HEK293T (cell line): Measurements from ENCODE around the gene SERPINA6.

ENCODE experiments used
- CTCF ChIA-PET: fragments of 350-600 bp; formaldehyde crosslinking; extraction: SDS; loops from one replicate; lab custom pipeline; 2021; ENCODE audit warnings: antibody characterized with exemption, inconsistent platforms; lab: Yijun Ruan, JAX
- POLR2A ChIA-PET: fragments of 350-600 bp; formaldehyde crosslinking; extraction: SDS; loops from one replicate; lab custom pipeline; 2020; ENCODE audit warnings: antibody characterized with exemption, inconsistent platforms; lab: Yijun Ruan, JAX
- DNase-seq: peaks from one replicate; pipeline ENCODE4 v3.0.0; 2012; ENCODE audit warnings: mixed read lengths; ENCODE audit errors: extremely low spot score
- ARNT ChIP-seq: fragments of 450-650 bp; IDR thresholded peaks from 2 replicates; pipeline ENCODE4 v1.6.1; 2017; ENCODE audit warnings: mild to moderate bottlenecking
- BHLHE40 ChIP-seq: fragments of 450-650 bp; IDR thresholded peaks from 2 replicates; pipeline ENCODE4 v1.6.1; 2016; ENCODE audit warnings: mild to moderate bottlenecking, moderate library complexity, borderline replicate concordance
- CTBP1 ChIP-seq: fragments of 450-650 bp; IDR thresholded peaks from 2 replicates; pipeline ENCODE4 v1.6.1; 2016; ENCODE audit warnings: borderline replicate concordance
- ELF4 ChIP-seq: fragments of 450-650 bp; IDR thresholded peaks from 2 replicates; pipeline ENCODE4 v1.6.1; 2017; ENCODE audit warnings: antibody characterized with exemption
- FOXA1 ChIP-seq: fragments of 450-650 bp; IDR thresholded peaks from 2 replicates; pipeline ENCODE4 v1.6.1; 2016; ENCODE audit warnings: mild to moderate bottlenecking
- FOXK2 ChIP-seq: fragments of 450-650 bp; IDR thresholded peaks from 2 replicates; pipeline ENCODE4 v1.6.1; 2016; ENCODE audit warnings: mild to moderate bottlenecking
- FOXM1 ChIP-seq: fragments of 450-650 bp; IDR thresholded peaks from 2 replicates; pipeline ENCODE4 v1.6.1; 2017; ENCODE audit warnings: mild to moderate bottlenecking, borderline replicate concordance
- HDGF ChIP-seq: fragments of 450-650 bp; IDR thresholded peaks from 2 replicates; pipeline ENCODE4 v1.6.1; 2017; ENCODE audit warnings: antibody characterized with exemption, borderline replicate concordance
- L3MBTL2 ChIP-seq: fragments of 450-650 bp; conservative IDR thresholded peaks from 2 replicates; pipeline ENCODE4 v1.6.1; 2016; ENCODE audit warnings: mild to moderate bottlenecking
- LEF1 ChIP-seq: fragments of 450-650 bp; IDR thresholded peaks from 2 replicates; pipeline ENCODE4 v1.6.1; 2017; ENCODE audit warnings: mild to moderate bottlenecking, borderline replicate concordance
- NFRKB ChIP-seq: fragments of 450-650 bp; IDR thresholded peaks from 2 replicates; pipeline ENCODE4 v1.6.1; 2016; ENCODE audit warnings: mild to moderate bottlenecking, moderate library complexity
- PKNOX1 ChIP-seq: fragments of 450-650 bp; IDR thresholded peaks from 2 replicates; pipeline ENCODE4 v1.6.1; 2016
- SP1 ChIP-seq: fragments of 450-650 bp; IDR thresholded peaks from 2 replicates; pipeline ENCODE4 v1.6.1; 2017
- SUZ12 ChIP-seq: fragments of 450-650 bp; IDR thresholded peaks from 2 replicates; pipeline ENCODE4 v1.6.1; 2016; ENCODE audit warnings: mild to moderate bottlenecking
- TARDBP ChIP-seq: fragments of 450-650 bp; IDR thresholded peaks from 2 replicates; pipeline ENCODE4 v1.6.1; 2016
- ZNF384 ChIP-seq: fragments of 450-650 bp; IDR thresholded peaks from 2 replicates; pipeline ENCODE4 v1.6.1; 2016

SERPINA6 gene

DNA sequence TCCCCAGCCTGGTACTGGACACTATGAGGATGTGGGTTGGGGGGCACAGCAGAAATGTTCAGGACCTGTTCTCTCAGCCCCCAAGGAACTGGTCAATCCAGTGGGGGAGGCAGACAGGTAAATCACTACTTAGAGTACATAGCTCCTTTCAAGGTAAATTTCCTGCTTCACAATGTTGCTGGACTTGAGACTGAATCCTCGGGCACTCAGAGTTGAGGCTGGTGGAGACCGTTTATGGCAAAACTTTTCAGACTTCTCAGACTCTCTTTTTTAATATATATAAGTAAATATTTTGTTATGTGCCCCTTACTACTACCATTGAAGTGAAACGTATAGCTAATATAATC is 29.6 kb downstream of the SERPINA6 start:
- CTCF ChIA-PET: no interaction called here
- no peak for DNase-seq
- POLR2A ChIA-PET: no interaction called here
- no peak for TF ChIP-seq L3MBTL2
- no peak for TF ChIP-seq FOXK2
- TF ChIP-seq BHLHE40: no peak

DNA sequence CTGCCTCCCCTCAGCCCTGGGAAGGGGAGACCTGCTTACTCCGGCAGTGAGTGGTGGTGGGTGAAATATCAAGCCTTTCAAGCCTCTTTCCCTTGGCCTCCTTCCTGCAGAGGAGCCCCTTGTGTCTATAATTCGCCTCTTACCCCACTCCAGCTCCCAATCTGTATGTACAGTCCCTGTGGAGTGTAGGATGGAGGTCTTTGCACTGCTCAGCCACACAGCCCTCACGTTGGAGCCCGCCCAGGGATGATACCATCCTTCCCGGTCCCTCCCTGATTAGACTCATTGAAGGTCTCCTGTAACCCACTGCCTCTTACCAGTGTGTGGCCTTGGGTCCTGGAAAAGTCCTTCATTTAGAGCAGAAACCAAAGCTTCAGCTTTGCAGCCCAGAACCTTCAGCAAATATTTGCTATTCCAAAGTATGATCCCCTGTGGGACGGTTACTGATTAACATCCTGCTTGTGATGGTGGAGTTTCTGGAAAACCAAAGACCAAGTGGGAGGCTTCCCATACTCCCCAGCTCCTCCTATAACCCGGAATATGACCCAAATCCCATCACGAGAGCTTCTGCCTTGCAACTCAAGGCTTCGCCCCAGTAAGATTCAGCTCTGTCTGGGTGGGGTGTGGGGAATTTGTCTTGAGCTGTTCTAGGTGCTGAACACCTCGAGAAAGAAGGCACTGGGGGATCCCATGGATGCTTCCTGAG is 30.1 kb downstream of the SERPINA6 start, which contains the start of gene SERPINA10:
SERPINA10 (minus strand) TSS at position 397 of the 706 bp plus-strand sequence. CDS start 2,675 bp downstream, outside the sequence.
- no peak for DNase-seq
- no peak for TF ChIP-seq CTBP1
- TF ChIP-seq ELF4: no peak
- TF ChIP-seq FOXK2: no peak
- TF ChIP-seq FOXA1: no peak
- no peak for TF ChIP-seq NFRKB
- TF ChIP-seq BHLHE40: no peak
- TF ChIP-seq ARNT: no peak
- TF ChIP-seq HDGF: no peak
- TF ChIP-seq SP1: no peak
- TF ChIP-seq L3MBTL2: no peak
- no peak for TF ChIP-seq LEF1
- TF ChIP-seq ZNF384: no peak
- TF ChIP-seq TARDBP: no peak
- no peak for TF ChIP-seq SUZ12
- no peak for TF ChIP-seq FOXM1
- no peak for TF ChIP-seq PKNOX1
- CTCF ChIA-PET: interaction anchor here (0.5 to 1.1 kb wide), 2 partner anchors 193 to 208 kb away, joined by 4 read pairs; no protein-coding TSS in a partner anchor
- POLR2A ChIA-PET: no interaction called here

DNA sequence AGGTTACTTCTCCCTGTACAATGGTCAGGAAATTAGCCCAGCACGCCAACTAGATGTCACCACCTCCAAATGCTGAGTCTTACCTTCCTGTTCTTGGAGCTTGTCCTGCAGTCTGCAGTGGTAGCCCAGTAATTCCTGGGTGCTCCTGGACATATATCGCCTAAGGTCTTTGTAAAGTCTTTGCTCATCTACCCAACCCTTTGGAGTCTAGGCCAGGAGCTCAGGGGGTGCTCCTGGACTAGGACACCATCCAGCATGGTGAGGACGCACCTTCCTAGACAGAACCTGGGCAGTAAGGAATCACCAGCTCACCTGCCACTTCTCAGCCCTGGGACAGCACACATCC is 30.6 kb downstream of the SERPINA6 start:
- TF ChIP-seq PKNOX1: no peak
- no peak for TF ChIP-seq TARDBP
- TF ChIP-seq ZNF384: no peak
- no peak for TF ChIP-seq FOXM1
- TF ChIP-seq L3MBTL2: no peak
- TF ChIP-seq SP1: no peak
- no peak for TF ChIP-seq FOXK2
- no peak for TF ChIP-seq HDGF
- no peak for TF ChIP-seq ARNT
- no peak for TF ChIP-seq SUZ12
- TF ChIP-seq CTBP1: no peak
- no peak for TF ChIP-seq ELF4
- ChIA-PET CTCF (interaction anchor here (0.5 to 1.1 kb wide), 2 partner anchors 194 to 207 kb away, joined by 4 read pairs; no protein-coding TSS in a partner anchor), POLR2A (no interaction called here)
- no peak for DNase-seq

DNA sequence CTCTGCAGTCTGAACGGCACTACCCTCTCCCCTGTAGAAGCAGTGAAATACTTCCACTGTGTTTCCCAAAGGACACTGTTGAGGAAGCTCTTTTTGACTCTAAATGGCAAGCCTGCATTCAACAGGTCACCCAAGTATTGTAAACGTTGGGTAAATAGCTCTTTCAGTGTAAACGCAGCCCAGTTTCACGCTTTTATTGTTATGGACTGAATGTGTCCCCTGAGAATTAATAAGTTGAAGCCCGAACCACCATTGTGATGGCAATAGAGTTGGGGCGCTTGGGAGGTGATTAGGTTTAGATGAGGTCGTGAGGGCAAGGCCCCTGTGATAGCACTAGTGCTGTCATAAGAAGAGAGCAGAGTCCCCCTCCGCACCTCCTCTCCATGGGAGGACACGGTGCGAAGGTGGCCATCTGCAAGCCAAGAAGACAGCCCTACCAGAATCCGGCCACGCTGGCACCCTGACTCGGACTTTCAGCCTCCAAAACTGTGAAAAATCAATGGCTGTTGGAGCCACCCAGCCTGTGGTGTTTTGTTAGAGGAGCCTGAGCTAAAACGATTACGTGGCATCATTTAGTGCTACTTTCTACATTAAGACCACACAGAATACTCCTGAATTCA is 31.1 kb downstream of the SERPINA6 start:
- no peak for DNase-seq
- ChIA-PET POLR2A (no interaction called here), CTCF (interaction anchor here (0.5 to 1.1 kb wide), 2 partner anchors 194 to 207 kb away, joined by 4 read pairs; no protein-coding TSS in a partner anchor)
- no peak for TF ChIP-seq SUZ12
- TF ChIP-seq ELF4: no peak
- no peak for TF ChIP-seq SP1
- no peak for TF ChIP-seq PKNOX1
- TF ChIP-seq NFRKB: no peak
- TF ChIP-seq L3MBTL2: no peak
- no peak for TF ChIP-seq FOXM1
- TF ChIP-seq FOXK2: no peak
- TF ChIP-seq ZNF384: no peak
- TF ChIP-seq CTBP1: no peak
- TF ChIP-seq TARDBP: no peak
- no peak for TF ChIP-seq BHLHE40
- no peak for TF ChIP-seq ARNT
- TF ChIP-seq FOXA1: no peak
- TF ChIP-seq LEF1: no peak
- no peak for TF ChIP-seq HDGF

- ChIA-PET CTCF (no interaction called here), POLR2A (no interaction called here)
- DNase-seq: no peak
- TF ChIP-seq TARDBP (no peak), SP1 (no peak), LEF1 (no peak), CTBP1 (no peak), ZNF384 (no peak), PKNOX1 (no peak), FOXK2 (no peak), SUZ12 (no peak), ARNT (no peak), L3MBTL2 (no peak), HDGF (no peak)
Measured at GRCh38 chr14:94291159-94291905, 31.8 kb downstream of the SERPINA6 start.
